Measurements from ENCODE around the gene KAT7. TPM values are rescaled to one million over a fixed set of nuclear protein-coding genes. Genes with fewer than 3 reads are reported as not detected.

Gene KAT7
- total RNA-seq, 1 donor from 2014 or later: 23.7 TPM

- peak; percentile 80 for DNase-seq (ENCODE audit: extremely low read depth, low read depth, low spot score)
Measured at GRCh38 chr17:49836111-49837030, 47.9 kb downstream of the KAT7 start.

DNA sequence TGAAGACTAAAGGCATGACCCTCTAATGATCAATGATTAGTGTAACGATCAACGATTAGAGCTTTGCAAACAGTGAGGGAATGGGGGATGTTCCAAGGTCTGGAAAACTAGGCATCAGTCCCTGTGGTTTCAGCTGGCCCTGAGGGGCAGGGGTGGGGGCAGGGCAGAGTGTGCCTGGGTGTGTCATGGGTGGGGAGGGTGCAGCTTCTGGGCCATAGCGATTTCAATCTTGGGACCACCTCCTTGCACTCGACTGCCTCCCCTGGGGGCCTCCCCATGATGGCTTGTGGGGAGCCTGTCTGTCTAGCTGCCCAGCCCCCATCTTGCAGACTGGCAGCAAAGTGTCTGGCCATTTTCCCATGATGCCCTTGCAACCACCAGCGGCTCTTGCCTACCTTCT is 51.0 kb downstream of the KAT7 start:
- no peak for DNase-seq (ENCODE audit: extremely low read depth, low read depth, low spot score)

GRCh38 chr17:49841548-49841947 is 53.1 kb downstream of the KAT7 start:
- no peak for DNase-seq (ENCODE audit: extremely low read depth, low read depth, low spot score)

- no peak for DNase-seq (ENCODE audit: extremely low read depth, low read depth, low spot score)
Measured at GRCh38 chr17:49842371-49842770, 53.9 kb downstream of the KAT7 start.

GRCh38 chr17:49842846-49843245 is 54.4 kb downstream of the KAT7 start:
- no peak for DNase-seq (ENCODE audit: extremely low read depth, low read depth, low spot score)

DNA sequence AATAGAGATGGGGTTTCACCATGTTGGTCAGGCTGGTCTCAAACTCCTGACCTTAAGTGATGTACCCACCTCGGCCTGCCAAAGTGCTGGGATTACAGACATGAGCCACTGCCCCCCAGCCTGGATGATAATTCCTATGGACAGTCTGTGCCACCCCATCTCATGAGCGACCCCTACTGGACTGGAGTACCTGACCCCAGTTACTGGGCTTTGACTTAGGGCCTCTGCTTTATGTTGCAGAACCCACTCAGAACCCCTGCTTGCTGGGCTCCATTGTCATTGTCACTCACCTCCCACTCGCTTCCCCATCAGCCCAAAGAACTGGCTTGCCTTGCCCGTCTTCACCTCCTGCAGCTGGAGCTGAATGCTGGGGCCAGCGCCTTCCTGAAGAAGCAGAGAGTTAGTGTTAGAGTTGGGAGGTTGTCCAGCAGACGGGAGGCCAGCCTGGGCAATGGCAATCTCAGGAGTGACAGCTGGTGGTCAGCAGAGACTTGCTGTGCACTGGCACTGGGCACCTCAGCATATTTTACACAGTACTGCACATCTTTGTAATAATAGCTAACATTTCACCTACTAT is 55.4 kb downstream of the KAT7 start:
- DNase-seq (ENCODE audit: extremely low read depth, low read depth, low spot score): no peak

GRCh38 chr17:49845321-49845720 is 56.8 kb downstream of the KAT7 start:
- no peak for DNase-seq (ENCODE audit: extremely low read depth, low read depth, low spot score)

DNA sequence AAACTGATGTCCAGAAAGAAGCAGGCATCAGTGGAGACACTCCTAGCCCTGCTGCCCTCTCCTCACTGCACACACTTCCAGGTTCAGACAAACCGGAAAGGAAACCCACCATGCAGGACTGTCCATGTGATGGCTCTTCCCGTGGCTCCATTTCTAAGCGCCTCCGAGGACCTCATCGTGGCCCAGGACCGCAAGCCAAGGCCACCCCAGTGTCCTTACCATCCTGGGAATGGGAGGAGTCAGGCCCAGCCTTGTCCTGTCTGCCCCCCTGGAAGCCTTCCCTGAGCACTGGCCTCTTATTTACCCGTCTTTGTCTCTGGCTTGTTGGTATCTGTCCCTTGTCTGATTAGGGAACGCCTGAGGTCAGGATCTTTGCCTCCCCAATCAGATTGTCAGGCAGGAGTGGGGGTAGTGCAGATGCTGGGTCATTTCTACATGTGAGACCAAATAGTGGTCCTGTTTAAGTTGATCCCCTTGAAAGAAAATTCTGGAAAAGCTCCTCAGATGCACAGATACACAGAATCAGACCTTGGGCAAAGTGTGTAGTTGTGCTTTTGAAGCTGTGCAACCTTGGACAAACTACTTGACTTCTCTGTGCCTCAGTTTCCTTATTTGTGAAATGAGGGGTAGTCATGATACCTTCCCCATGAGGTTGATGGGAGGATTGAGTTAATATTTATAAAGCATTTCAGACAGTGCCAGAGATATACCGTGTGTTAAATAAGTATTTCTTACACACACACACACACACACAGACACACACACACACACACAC is 58.6 kb downstream of the KAT7 start:
- no peak for DNase-seq (ENCODE audit: extremely low read depth, low read depth, low spot score)

GRCh38 chr17:49848019-49848473 is 59.6 kb downstream of the KAT7 start, which contains the start of gene TAC4:
TAC4 (minus strand) TSS chr17:49848069; CDS start chr17:49848017, 52 bp downstream.
- no peak for DNase-seq (ENCODE audit: extremely low read depth, low read depth, low spot score)

DNA sequence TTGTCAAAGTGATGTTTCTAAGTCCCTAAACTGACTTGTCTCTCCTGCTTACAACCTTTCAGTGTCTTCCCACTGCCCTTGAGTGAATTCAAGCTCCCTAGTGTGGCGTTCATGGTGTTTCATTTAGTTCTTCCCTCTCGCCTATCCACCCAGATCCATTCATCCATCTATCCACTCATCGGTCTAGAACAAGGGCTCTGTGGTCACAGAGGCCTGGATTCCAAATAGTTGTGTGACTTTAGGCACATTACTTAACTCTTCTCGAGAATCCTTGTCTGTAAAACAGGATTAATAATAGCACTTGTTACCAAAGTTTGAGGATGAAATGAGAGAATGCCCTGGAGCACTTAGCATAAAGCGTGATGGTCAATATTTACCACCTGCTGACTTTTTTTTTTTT is 60.3 kb downstream of the KAT7 start:
- no peak for DNase-seq (ENCODE audit: extremely low read depth, low read depth, low spot score)

DNA sequence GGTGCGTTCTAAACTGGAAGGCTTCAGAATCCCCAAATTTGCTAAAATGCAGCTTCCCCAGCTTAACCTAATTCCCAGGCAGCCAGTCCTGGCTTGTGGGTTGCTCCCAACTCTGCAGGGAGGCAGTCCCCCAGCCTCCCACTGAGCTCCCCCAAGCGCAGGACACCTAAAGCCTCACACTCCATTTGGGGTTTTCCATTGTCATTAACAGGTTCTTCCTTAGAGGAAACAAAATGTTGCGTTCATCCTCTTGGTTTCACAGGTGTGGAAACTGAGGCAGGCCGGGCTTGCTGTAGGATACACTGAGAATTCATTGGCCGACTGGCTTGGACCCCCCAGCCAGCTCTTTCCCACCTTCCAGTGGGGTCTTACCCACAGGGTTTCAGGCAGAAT is 61.7 kb downstream of the KAT7 start:
- DNase-seq (ENCODE audit: extremely low read depth, low read depth, low spot score): no peak

DNA sequence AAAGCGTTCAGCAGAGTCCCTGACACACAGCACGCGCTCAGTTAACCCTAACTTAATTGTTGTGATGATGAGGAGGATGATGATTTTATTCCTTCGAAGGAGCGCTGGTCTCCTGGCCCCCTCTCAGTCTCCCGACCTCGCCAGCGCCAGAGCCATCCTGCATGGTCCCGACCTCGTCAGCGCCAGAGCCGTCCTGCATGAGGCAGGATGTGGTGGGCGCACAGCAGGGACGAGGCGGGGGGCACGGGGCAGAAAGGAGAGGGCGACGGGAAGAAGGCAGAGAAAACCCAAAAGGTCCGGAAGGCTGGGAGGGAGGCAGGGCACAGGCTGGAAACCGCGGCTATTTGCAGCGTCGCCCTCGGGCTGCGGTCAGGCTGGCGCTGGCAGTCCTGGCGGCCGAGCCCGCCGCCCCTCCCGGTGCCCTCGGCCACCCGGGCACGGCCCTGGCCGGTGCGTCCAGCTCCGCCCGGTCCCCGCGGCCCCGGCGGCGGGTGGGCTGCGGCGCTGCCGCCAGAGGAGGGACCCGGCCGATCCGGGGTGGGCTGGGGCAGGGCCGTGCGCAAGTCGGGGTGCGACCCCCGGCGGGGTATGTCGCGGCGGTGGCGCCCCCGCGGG is 62.4 kb downstream of the KAT7 start:
- no peak for DNase-seq (ENCODE audit: extremely low read depth, low read depth, low spot score)

DNA sequence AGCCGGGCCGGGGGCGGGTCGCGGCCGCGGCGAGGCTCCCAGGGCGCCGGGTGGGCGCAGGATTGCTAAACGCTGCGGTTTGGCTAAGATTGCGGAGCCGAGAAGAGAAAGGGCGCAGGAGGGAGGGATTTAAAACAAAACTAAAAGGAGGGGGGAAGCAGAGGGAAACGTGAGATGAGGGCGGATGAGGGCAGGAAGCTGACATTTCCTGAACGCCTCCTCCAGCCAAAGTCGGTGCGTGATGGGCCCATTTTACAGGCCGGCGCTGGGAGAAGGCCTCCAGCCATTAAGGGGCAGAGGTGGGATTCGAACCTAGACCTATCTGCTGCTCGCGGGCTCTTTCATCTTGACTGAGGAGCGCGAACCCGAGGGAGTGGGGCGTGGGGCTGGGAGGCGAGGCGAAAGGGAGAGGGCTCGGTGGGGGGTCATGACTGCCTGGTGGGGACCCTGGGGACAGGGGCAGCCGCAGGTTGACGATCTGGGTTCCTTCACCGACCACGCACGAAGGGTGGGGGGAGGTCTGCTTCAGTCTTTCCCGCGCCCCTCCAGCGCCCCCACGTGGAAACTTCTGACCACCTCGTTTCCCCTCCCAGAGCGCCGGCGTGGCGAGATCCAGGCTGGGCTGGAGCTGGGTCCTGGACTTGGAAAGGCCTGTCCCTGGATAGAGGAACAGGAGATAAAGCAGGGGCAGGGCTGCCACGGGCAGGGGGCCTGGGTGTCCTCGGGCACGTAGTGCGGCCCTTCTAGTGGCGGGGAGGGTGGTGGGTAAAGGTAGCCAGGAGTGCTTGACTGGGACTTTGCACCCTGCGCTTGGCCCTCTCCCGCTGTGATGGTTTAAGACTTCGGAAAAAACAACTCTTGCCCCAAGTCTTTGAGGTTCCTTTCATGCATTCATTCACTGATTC is 63.2 kb downstream of the KAT7 start:
- DNase-seq (ENCODE audit: extremely low read depth, low read depth, low spot score): no peak

GRCh38 chr17:49853470-49854015 is 65.1 kb downstream of the KAT7 start:
- DNase-seq (ENCODE audit: extremely low read depth, low read depth, low spot score): no peak

DNA sequence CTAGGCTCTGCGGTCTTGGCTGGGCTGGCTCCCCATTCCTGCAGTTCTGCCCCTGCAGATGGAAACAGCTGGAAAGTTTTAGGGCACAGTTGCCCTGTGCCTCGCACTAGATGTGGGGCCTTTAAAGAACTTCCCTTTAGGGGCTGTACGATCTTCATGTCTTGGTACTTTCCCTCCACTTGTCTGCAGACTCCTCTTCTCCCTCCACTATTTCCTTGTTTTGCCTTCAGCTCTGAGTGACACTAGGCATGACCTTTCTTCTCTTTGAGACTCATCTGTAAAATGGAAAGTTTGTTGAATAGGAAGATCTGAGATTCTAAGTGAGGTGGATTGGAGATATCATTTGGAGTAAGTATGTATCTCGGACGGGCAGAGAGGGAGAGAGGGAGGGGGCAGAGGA is 65.6 kb downstream of the KAT7 start:
- no peak for DNase-seq (ENCODE audit: extremely low read depth, low read depth, low spot score)

DNA sequence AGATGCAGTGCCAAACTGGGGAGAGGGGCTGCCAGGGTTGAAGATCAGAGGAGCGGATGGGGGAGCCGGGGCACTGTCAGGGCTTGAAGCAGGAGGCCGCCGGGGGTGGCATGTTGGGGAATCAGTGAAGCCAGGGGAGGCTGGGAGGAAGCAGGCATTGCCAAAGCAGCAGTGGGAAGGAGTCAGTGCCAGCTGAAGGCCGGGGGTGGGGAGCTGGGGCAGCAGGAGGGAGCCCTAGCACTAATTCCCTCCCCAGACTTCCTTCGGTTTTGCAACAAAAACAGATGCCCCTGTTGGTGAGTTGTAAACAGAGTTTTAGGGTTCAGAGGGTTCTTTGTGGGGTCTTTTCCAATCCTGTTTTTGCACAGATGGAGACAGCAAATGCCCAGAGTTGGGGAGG is 70.3 kb downstream of the KAT7 start:
- DNase-seq (ENCODE audit: extremely low read depth, low read depth, low spot score): no peak

- no peak for DNase-seq (ENCODE audit: extremely low read depth, low read depth, low spot score)
Measured at GRCh38 chr17:49859991-49860953, 71.8 kb downstream of the KAT7 start.

DNA sequence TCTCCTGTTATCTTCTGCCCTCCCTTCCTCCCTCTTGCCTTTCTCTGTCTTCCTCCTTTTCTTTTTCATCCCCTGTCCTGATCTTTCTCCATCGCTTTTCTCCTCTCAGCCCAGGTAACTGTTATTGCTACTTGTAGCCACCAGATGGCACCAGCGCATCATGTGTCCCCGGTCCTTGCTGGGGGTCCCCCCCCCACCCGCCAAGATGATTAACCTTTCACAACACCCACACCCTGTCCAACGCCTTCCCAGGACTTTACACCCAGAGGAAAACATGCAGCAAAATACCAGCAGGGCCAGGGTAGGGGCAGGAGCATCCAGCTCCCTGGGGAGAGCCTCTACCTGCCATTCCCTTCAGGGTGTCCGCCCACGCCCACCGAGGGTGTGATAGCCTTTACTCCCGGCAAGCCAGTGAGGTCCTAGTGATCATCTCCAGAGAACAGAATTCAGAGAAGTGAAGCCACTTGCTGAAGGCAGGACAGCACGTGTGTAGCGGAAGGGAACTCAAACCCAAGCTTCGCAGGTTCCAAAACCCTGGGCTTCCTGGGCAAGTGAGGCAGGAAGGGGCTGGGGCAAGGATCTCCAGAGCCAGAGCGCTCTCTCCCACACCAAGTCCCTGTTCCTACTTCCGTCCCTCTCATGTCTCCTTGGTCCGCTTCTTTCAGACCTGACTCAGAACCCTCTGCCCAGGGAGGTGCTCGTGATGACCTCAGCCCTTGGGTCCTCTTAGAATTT is 72.8 kb downstream of the KAT7 start:
- no peak for DNase-seq (ENCODE audit: extremely low read depth, low read depth, low spot score)
